ENCODE measurements around the gene PRXL2A. TPM values are rescaled to one million over a fixed set of nuclear protein-coding genes. Genes with fewer than 3 reads are reported as not detected.
A peak's percentile ranks its signal among the peaks of the same experiment; 100 is the strongest.

The PRXL2A gene
- total RNA-seq, 2 experiments from 2014 or later = 3.9 to 4.6 TPM

DNA sequence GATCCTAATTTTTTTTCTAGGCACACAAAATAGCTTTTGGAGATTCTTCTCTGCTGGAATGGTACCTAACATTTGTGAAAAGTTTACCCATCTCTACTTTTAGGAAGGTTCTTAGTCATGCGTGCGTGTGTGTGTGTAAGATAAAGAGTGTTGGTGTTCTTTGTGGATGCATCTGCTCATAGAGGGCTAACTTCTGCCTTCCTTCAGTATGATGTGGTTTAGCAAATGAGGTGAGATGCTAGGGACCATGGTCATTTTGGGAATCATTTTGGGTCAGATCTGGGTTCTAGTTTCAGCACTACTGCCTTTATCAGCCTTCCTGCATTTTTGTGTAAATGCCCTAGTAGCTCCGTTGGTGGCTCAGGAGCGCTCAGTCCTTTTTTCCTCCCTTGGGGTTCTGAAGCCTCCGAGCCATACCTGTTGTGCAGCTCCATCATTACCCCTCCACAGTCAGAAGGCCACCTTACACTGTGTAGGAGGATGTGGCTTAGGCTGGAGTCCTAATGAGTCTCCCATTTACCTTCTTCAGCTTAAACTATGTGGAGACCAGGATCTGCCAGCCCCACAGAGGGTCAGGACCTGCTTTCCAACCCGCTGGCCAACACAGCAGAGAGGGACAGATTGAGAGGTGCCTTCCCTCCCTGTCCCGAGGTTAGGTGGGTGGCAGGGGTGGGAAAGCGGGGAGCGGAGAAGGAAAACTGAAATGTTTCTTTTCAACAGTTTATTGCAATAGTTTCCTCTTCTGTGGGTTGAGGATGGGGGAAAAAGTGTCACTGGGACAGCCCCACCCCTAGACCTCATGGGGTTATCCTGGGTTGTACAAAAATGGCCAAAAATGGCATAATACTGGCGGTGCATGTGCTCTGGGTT is 77.0 kb downstream of the PRXL2A start:
- peak in 1 of 14 experiments; percentile 43 for DNase-seq
- Histone ChIP-seq H3K9me3 (ENCODE audit: control insufficient read depth in 1 of 2, insufficient read depth in 1 of 2, low read length in 2 of 2) (no peaks in the 10 kb centered on the region), H3K4me1 (ENCODE audit: insufficient read depth, low read length) (peaks cover 93% of the 10 kb centered on the region), H3K27me3 (ENCODE audit: control insufficient read depth in 1 of 2, insufficient read depth in 2 of 2, low read length in 2 of 2) (no peaks in the 10 kb centered on the region), H3K4me3 (ENCODE audit: low read length) (peak overlapping the region; percentile 37), H3K36me3 (ENCODE audit: insufficient read depth, low read length) (peaks cover 28% of the 10 kb centered on the region), H3K27ac (ENCODE audit: low read depth in 1 of 2, low read length in 2 of 2) (peak overlapping the region; percentile 81 to 84)
- Mint-ChIP-seq H3K27me3 (no peaks in the 10 kb centered on the region), H3K4me1 (ENCODE audit: low read depth) (peaks cover 100% of the 10 kb centered on the region), H3K4me3 (peak overlapping the region; percentile 56), H3K9me3 (no peaks in the 10 kb centered on the region), H3K36me3 (ENCODE audit: low read depth) (peaks cover 73% of the 10 kb centered on the region), H3K27ac (peak overlapping the region; percentile 78)
- POLR2A ChIA-PET = interaction anchor here (1.5 to 11.8 kb wide), 5 partner anchors 8 to 107 kb away, joined by 3 to 420 read pairs (median 13); partner anchors contain the start of gene TSPAN14
- no peak for ATAC-seq (ENCODE audit: poor library complexity)
- intact Hi-C loops (cut with DNase I, micrococcal nuclease) = loop anchor here (2.0 to 10.0 kb wide), 2 partner anchors 19 to 281 kb away; partner anchors contain the start of gene ANXA11 (in 1 of the 2)
- CTCF ChIA-PET = interaction anchor here (0.9 to 7.3 kb wide), 7 partner anchors 17 to 107 kb away, joined by 3 to 55 read pairs (median 4); no protein-coding TSS in a partner anchor
- TF ChIP-seq, protein P1, sequence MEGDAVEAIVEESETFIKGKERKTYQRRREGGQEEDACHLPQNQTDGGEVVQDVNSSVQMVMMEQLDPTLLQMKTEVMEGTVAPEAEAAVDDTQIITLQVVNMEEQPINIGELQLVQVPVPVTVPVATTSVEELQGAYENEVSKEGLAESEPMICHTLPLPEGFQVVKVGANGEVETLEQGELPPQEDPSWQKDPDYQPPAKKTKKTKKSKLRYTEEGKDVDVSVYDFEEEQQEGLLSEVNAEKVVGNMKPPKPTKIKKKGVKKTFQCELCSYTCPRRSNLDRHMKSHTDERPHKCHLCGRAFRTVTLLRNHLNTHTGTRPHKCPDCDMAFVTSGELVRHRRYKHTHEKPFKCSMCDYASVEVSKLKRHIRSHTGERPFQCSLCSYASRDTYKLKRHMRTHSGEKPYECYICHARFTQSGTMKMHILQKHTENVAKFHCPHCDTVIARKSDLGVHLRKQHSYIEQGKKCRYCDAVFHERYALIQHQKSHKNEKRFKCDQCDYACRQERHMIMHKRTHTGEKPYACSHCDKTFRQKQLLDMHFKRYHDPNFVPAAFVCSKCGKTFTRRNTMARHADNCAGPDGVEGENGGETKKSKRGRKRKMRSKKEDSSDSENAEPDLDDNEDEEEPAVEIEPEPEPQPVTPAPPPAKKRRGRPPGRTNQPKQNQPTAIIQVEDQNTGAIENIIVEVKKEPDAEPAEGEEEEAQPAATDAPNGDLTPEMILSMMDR (IDR thresholded peaks at IDR 0.05) = no peak

DNA sequence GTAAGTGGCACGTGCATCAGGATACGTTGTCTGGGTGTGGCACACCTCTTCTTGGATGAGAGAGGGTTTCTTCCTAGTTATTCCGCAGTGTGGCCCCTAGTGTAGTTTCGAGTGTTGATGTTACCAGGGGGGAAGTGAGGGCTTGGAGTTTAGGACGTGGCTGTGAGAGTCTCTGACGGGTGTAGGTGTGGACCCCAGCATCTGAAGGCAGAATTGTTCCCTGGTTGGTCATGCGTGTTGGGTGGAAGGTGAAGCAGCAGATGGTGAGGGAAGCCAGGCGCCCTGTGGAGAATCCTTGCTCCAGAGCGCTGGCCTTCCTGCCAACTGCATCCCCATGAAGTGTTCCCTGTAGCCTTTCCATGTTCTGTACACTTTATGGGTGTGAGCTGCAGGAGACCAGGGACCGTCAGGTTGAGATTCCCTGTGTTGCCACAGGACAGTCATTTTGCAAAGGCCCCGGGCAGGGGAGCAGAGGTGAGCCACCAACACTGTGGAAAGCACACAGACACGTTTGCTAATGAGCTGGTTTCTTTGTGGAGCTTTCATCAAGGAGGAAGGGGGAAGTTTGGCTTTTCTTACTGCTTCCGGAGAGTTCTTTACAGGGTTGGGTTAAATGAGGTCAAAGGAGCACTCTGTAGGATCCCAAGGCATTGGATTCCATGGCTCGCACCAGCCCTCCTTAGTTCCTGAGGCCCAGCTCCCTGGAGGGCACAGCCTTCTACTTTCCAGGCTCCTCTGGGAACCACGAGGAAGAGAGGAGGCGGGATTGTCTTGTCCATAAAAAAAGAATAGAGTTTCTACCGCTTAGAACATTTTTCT is 77.8 kb downstream of the PRXL2A start:
- no peaks in the 10 kb centered on the region for H3K9me3 ChIP-seq (ENCODE audit: control insufficient read depth in 1 of 2, insufficient read depth in 1 of 2, low read length in 2 of 2)
- H3K4me3 ChIP-seq (ENCODE audit: low read length) = peak overlapping the region; percentile 37
- Mint-ChIP-seq H3K9me3 (no peaks in the 10 kb centered on the region), H3K27ac (peak overlapping the region; percentile 78), H3K36me3 (ENCODE audit: low read depth) (peaks cover 73% of the 10 kb centered on the region), H3K4me1 (ENCODE audit: low read depth) (peaks cover 100% of the 10 kb centered on the region), H3K4me3 (peak overlapping the region; percentile 56), H3K27me3 (no peaks in the 10 kb centered on the region)
- ChIA-PET CTCF (interaction anchor here (1.0 to 7.3 kb wide), 6 partner anchors 13 to 108 kb away, joined by 3 to 55 read pairs (median 4); no protein-coding TSS in a partner anchor), POLR2A (interaction anchor here (0.6 to 11.8 kb wide), 8 partner anchors 9 to 408 kb away, joined by 3 to 420 read pairs (median 10); partner anchors contain the start of gene TSPAN14)
- H3K36me3 ChIP-seq (ENCODE audit: insufficient read depth, low read length) = peaks cover 36% of the 10 kb centered on the region
- TF ChIP-seq, protein P1 (IDR thresholded peaks at IDR 0.05) = no peak
- ATAC-seq (ENCODE audit: poor library complexity) (peak; percentile 25), DNase-seq (peak in 4 of 14 experiments; percentile 41 to 71 (median 60))
- peak overlapping the region; percentile 81 to 84 for H3K27ac ChIP-seq (ENCODE audit: low read depth in 1 of 2, low read length in 2 of 2)
- H3K4me1 ChIP-seq (ENCODE audit: insufficient read depth, low read length) = peaks cover 98% of the 10 kb centered on the region
- H3K27me3 ChIP-seq (ENCODE audit: control insufficient read depth in 1 of 2, insufficient read depth in 2 of 2, low read length in 2 of 2) = no peaks in the 10 kb centered on the region
- intact Hi-C loops (cut with DNase I, micrococcal nuclease) = loop anchor here (2.0 to 10.0 kb wide), 5 partner anchors 15 to 281 kb away; partner anchors contain the start of gene ANXA11 (in 1 of the 2)

Other genes with a start within 250 kb of the PRXL2A start
- gene ANXA11, start 203.0 kb upstream of the PRXL2A start, total RNA-seq = 100 to 1,000 TPM; 153 to 159 TPM
- not detected for gene MAT1A, start 118.9 kb upstream of the PRXL2A start, total RNA-seq
- not detected for gene DYDC1, start 51.8 kb upstream of the PRXL2A start, total RNA-seq
- not detected for gene DYDC2, start 51.8 kb upstream of the PRXL2A start, total RNA-seq
- gene TSPAN14, start 45.8 kb downstream of the PRXL2A start, total RNA-seq = 100 to 1,000 TPM; 167 to 168 TPM
- gene SH2D4B, start 129.4 kb downstream of the PRXL2A start, total RNA-seq = under 1 TPM; 0.16 to 0.31 TPM

Data from CD4-positive, alpha-beta T cell (primary cell).